ENCODE measurements around the gene AKTIP.

GRCh38 chr16:53489755-53490154 is 13.3 kb downstream of the AKTIP start:
- TF ChIP-seq CTCF (IDR thresholded peaks at IDR 0.05) (no peak), POLR2A (IDR thresholded peaks at IDR 0.05) (no peak)

Measured in adrenal gland (tissue), 5 donors.